NK-92 treated with Interleukin-12 subunit alpha and Interleukin-12 subunit beta, amount 100 ng/mL, for 24 hours (cell line): Measurements from ENCODE around the gene MST1.
"Not testable (repeated sequence)": the region's sequence is repeated elsewhere in the genome, so short reads cannot be mapped to it uniquely, and the experiment has no call there.

ENCODE experiments used
- DNase-seq: peaks from one replicate; lab custom pipeline; 2025; lab: John Stamatoyannopoulos, UW

MST1 gene

GRCh38 chr3:49700453-49701128, 11.3 kb upstream of the MST1 start:
- DNase-seq: no peak

GRCh38 chr3:49700014-49700413, 10.7 kb upstream of the MST1 start:
- no peak for DNase-seq

GRCh38 chr3:49699281-49699979, 10.2 kb upstream of the MST1 start:
- DNase-seq: no peak

GRCh38 chr3:49695350-49696015, 6.2 kb upstream of the MST1 start:
- DNase-seq: not testable (repeated sequence)

- DNase-seq: not testable (repeated sequence)
Measured at GRCh38 chr3:49694409-49695070, 5.3 kb upstream of the MST1 start.

- not testable (repeated sequence) for DNase-seq
Measured at GRCh38 chr3:49691481-49691880, 2.2 kb upstream of the MST1 start.

GRCh38 chr3:49690856-49691255, 1.6 kb upstream of the MST1 start:
- not testable (repeated sequence) for DNase-seq

GRCh38 chr3:49689908-49690624, 792 bp upstream of the MST1 start:
- DNase-seq: not testable (repeated sequence)

GRCh38 chr3:49688338-49689045, 782 bp downstream of the MST1 start:
- DNase-seq: not testable (repeated sequence)

GRCh38 chr3:49687424-49687795, 1.9 kb downstream of the MST1 start:
- DNase-seq: not testable (repeated sequence)

GRCh38 chr3:49686769-49687423, 2.4 kb downstream of the MST1 start:
- not testable (repeated sequence) for DNase-seq

GRCh38 chr3:49686346-49686745, 2.9 kb downstream of the MST1 start:
- not testable (repeated sequence) for DNase-seq

GRCh38 chr3:49685846-49686245, 3.4 kb downstream of the MST1 start:
- not testable (repeated sequence) for DNase-seq

- DNase-seq: not testable (repeated sequence)
Measured at GRCh38 chr3:49685103-49685502, 4.2 kb downstream of the MST1 start.

GRCh38 chr3:49684453-49684852, 4.8 kb downstream of the MST1 start:
- not testable (repeated sequence) for DNase-seq

- DNase-seq: no peak
Measured at GRCh38 chr3:49683162-49683561, 6.1 kb downstream of the MST1 start.

GRCh38 chr3:49681543-49681942, 7.7 kb downstream of the MST1 start:
- no peak for DNase-seq

GRCh38 chr3:49681232-49681522, 8.1 kb downstream of the MST1 start:
- no peak for DNase-seq

GRCh38 chr3:49680493-49681231, 8.6 kb downstream of the MST1 start:
- no peak for DNase-seq

- DNase-seq: no peak
Measured at GRCh38 chr3:49675912-49676311, 13.4 kb downstream of the MST1 start.
